Measurements from ENCODE around the gene ENPP5.
"Not testable (repeated sequence)": the region's sequence is repeated elsewhere in the genome, so short reads cannot be mapped to it uniquely, and the experiment has no call there.

ENPP5 gene

DNA sequence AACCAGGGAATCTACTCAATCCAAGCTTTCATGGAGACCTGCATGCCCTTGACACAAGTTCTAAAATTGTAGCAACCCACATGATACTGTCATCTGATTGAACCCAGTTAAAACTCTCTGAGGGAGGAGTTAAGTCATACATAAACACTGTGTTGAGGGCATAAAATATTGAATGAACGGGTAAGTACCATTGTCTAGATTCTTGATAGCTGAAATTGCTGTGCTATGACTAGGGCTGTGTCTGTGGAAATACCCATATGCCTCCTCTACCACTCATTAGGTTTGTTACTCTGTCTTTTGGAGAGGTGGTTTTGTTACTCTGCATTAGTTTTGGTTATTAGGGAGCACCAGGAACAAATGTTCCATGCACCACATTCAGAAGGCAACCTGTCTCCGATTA lies 33.4 kb downstream of the ENPP5 start:
- Histone ChIP-seq H3K36me3 (ENCODE audit: insufficient read depth, low read length) (no peaks in the 10 kb centered on the region), H3K9ac (ENCODE audit: low read depth, low read length) (no peak overlapping the region), H3K4me1 (ENCODE audit: insufficient read depth, low read length) (no peaks in the 10 kb centered on the region), H3K9me3 (ENCODE audit: control insufficient read depth, insufficient read depth, low read length) (no peaks in the 10 kb centered on the region; the same call in 1 of the 2 replicates)

GRCh38 chr6:46136831-46137230 lies 33.9 kb downstream of the ENPP5 start:
- no peak overlapping the region for H3K9ac ChIP-seq (ENCODE audit: low read depth, low read length)
- H3K9me3 ChIP-seq (ENCODE audit: control insufficient read depth, insufficient read depth, low read length): no peaks in the 10 kb centered on the region; the same call in 1 of the 2 replicates
- no peaks in the 10 kb centered on the region for H3K4me1 ChIP-seq (ENCODE audit: insufficient read depth, low read length)
- no peaks in the 10 kb centered on the region for H3K36me3 ChIP-seq (ENCODE audit: insufficient read depth, low read length)

DNA sequence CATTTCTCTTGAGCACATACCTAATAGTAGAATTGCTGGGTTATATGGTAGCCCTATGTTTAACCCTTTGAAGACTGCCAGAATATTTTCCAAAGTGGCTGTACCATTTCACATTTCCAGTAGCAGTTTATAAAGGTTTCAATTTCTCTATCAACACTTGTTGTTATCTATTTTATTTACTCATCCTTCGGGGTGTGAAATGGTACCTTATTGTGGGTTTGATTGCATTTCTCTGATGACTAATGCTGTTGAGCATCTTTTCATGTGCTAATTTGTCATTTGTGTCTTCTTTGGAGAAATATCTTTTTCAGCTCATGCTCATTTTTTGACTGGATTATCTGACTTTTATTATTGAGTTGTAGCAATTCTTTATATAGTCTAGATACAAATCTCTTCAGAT lies 35.6 kb downstream of the ENPP5 start:
- H3K9ac ChIP-seq (ENCODE audit: low read depth, low read length): no peak overlapping the region
- no peaks in the 10 kb centered on the region for H3K4me1 ChIP-seq (ENCODE audit: insufficient read depth, low read length)
- no peaks in the 10 kb centered on the region for H3K36me3 ChIP-seq (ENCODE audit: insufficient read depth, low read length)
- no peaks in the 10 kb centered on the region; the same call in 1 of the 2 replicates for H3K9me3 ChIP-seq (ENCODE audit: control insufficient read depth, insufficient read depth, low read length)

DNA sequence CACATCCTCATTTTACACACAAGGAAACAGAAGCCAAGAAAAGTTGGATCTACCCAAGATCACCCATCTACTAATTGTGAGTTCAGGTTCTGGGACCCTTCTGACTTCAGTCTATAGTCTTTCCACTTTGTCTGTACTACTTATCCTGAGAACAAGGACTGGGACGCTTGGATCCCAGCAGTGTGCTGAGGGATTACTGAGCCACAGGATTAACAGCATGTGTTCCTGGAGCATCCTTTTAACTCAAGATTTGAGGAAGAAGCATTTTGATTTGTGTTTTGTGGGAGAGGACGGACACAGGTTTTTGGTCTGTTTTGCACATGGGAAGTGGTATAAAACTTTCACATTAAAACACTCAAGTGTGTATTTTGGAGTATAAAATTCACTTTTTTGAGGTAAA lies 36.6 kb downstream of the ENPP5 start:
- H3K4me1 ChIP-seq (ENCODE audit: insufficient read depth, low read length): no peaks in the 10 kb centered on the region
- no peak overlapping the region for H3K9ac ChIP-seq (ENCODE audit: low read depth, low read length)
- no peaks in the 10 kb centered on the region for H3K36me3 ChIP-seq (ENCODE audit: insufficient read depth, low read length)
- no peaks in the 10 kb centered on the region; the same call in 1 of the 2 replicates for H3K9me3 ChIP-seq (ENCODE audit: control insufficient read depth, insufficient read depth, low read length)

GRCh38 chr6:46131291-46131690 lies 39.5 kb downstream of the ENPP5 start:
- H3K9me3 ChIP-seq (ENCODE audit: control insufficient read depth, insufficient read depth, low read length); H3K9ac ChIP-seq (ENCODE audit: low read depth, low read length); H3K36me3 ChIP-seq (ENCODE audit: insufficient read depth, low read length); H3K4me1 ChIP-seq (ENCODE audit: insufficient read depth, low read length): not testable (repeated sequence)

DNA sequence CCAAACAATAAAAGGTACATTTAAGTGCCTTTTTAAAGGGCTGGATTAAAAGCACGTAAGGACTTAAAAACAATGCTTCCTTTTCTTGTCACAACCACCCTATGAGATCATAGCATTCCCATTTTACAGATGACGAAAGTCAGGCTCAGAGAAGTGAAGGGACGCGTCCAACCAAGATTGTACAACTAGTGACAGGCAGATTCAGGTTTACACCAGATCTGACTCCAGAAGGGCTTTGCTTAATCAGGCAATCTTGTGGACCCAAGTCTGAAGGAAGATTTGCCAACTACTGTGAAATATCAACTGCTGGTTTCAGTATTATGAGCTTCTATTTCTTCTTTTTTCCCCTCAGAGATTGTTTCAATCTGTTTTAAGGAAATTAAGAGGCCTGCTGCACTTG lies 40.1 kb downstream of the ENPP5 start:
- Histone ChIP-seq H3K9me3 (ENCODE audit: control insufficient read depth, insufficient read depth, low read length) (no peaks in the 10 kb centered on the region; the same call in 1 of the 2 replicates), H3K36me3 (ENCODE audit: insufficient read depth, low read length) (no peaks in the 10 kb centered on the region), H3K4me1 (ENCODE audit: insufficient read depth, low read length) (no peaks in the 10 kb centered on the region), H3K9ac (ENCODE audit: low read depth, low read length) (peak overlapping the region; percentile 76; the same call in 1 of the 2 replicates)

- no peaks in the 10 kb centered on the region for H3K36me3 ChIP-seq (ENCODE audit: insufficient read depth, low read length)
- H3K4me1 ChIP-seq (ENCODE audit: insufficient read depth, low read length): no peaks in the 10 kb centered on the region
- peak within 1 kb of the TSS; percentile 76 for H3K9ac ChIP-seq (ENCODE audit: low read depth, low read length)
- H3K9me3 ChIP-seq (ENCODE audit: control insufficient read depth, insufficient read depth, low read length): no peaks in the 10 kb centered on the region; the same call in 1 of the 2 replicates
Observed at GRCh38 chr6:46129629-46130511, 40.9 kb downstream of the ENPP5 start, which contains the start of gene ENPP4. ENPP4 (plus strand) TSS chr6:46129989; CDS start chr6:46139584, 9,595 bp downstream.

- Histone ChIP-seq H3K9me3 (ENCODE audit: control insufficient read depth, insufficient read depth, low read length) (no peaks in the 10 kb centered on the region; the same call in 1 of the 2 replicates), H3K36me3 (ENCODE audit: insufficient read depth, low read length) (no peaks in the 10 kb centered on the region), H3K9ac (ENCODE audit: low read depth, low read length) (peak overlapping the region; percentile 76), H3K4me1 (ENCODE audit: insufficient read depth, low read length) (no peaks in the 10 kb centered on the region)
Observed at GRCh38 chr6:46129291-46129628, 41.5 kb downstream of the ENPP5 start.

DNA sequence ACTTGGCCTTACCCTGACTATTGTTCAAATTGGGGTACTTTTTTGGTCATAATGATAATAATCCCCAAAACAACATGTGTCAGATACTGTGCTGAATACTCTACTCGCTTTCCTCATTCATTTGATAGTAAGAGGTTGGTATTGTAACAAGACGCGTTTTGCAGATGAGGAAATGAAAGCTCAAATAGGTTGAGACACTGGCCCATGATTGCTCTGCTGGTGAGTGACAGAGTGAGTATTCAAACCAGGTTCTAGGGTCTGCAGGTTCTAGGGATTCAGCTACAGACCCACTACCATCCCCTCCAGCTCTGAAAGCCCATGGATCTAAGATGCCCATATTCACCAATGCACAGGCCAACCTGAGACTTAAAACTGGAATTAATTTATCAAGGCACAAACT lies 42.3 kb downstream of the ENPP5 start:
- Histone ChIP-seq H3K4me1 (ENCODE audit: insufficient read depth, low read length) (no peaks in the 10 kb centered on the region), H3K36me3 (ENCODE audit: insufficient read depth, low read length) (no peaks in the 10 kb centered on the region), H3K9me3 (ENCODE audit: control insufficient read depth, insufficient read depth, low read length) (no peaks in the 10 kb centered on the region; the same call in 1 of the 2 replicates), H3K9ac (ENCODE audit: low read depth, low read length) (no peak overlapping the region)

- H3K36me3 ChIP-seq (ENCODE audit: insufficient read depth, low read length); H3K9me3 ChIP-seq (ENCODE audit: control insufficient read depth, insufficient read depth, low read length); H3K4me1 ChIP-seq (ENCODE audit: insufficient read depth, low read length); H3K9ac ChIP-seq (ENCODE audit: low read depth, low read length): not testable (repeated sequence)
Observed at GRCh38 chr6:46119679-46120078, 51.1 kb downstream of the ENPP5 start.

DNA sequence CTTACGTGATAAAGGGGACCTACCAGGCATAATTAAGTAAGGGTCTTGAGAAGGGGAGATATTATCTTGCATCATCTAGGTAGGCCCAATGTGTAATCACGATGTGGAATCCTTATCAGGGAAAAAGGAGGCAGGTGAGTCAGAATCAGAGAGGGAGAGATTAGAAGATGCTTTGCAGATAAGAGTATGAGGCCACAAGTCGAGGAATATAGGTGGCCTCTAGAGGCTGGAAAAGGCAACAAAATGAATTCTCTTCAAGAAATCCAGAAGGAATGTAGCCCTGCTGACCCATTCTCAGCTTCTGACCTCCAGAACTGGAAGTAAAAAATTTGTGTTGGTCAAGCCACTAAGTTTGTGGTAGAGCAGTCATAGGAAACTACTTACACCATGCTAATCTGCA lies 51.9 kb downstream of the ENPP5 start:
- Histone ChIP-seq H3K9ac (ENCODE audit: low read depth, low read length) (no peak overlapping the region), H3K4me1 (ENCODE audit: insufficient read depth, low read length) (peaks cover under 1% of the 10 kb centered on the region; the same call in 1 of the 2 replicates), H3K36me3 (ENCODE audit: insufficient read depth, low read length) (no peaks in the 10 kb centered on the region), H3K9me3 (ENCODE audit: control insufficient read depth, insufficient read depth, low read length) (no peaks in the 10 kb centered on the region; the same call in 1 of the 2 replicates)

GRCh38 chr6:46118157-46118556 lies 52.6 kb downstream of the ENPP5 start:
- Histone ChIP-seq H3K4me1 (ENCODE audit: insufficient read depth, low read length) (peaks cover 7% of the 10 kb centered on the region; the same call in 1 of the 2 replicates), H3K36me3 (ENCODE audit: insufficient read depth, low read length) (no peaks in the 10 kb centered on the region), H3K9me3 (ENCODE audit: control insufficient read depth, insufficient read depth, low read length) (no peaks in the 10 kb centered on the region; the same call in 1 of the 2 replicates), H3K9ac (ENCODE audit: low read depth, low read length) (no peak overlapping the region)

GRCh38 chr6:46116289-46116688 lies 54.5 kb downstream of the ENPP5 start:
- Histone ChIP-seq H3K36me3 (ENCODE audit: insufficient read depth, low read length) (no peaks in the 10 kb centered on the region), H3K4me1 (ENCODE audit: insufficient read depth, low read length) (peaks cover 9% of the 10 kb centered on the region; the same call in 1 of the 2 replicates), H3K9me3 (ENCODE audit: control insufficient read depth, insufficient read depth, low read length) (no peaks in the 10 kb centered on the region; the same call in 1 of the 2 replicates), H3K9ac (ENCODE audit: low read depth, low read length) (no peak overlapping the region)

GRCh38 chr6:46115634-46116033 lies 55.1 kb downstream of the ENPP5 start:
- H3K9ac ChIP-seq (ENCODE audit: low read depth, low read length): no peak overlapping the region
- no peaks in the 10 kb centered on the region; the same call in 1 of the 2 replicates for H3K9me3 ChIP-seq (ENCODE audit: control insufficient read depth, insufficient read depth, low read length)
- H3K36me3 ChIP-seq (ENCODE audit: insufficient read depth, low read length): no peaks in the 10 kb centered on the region
- H3K4me1 ChIP-seq (ENCODE audit: insufficient read depth, low read length): peaks cover 9% of the 10 kb centered on the region; the same call in 1 of the 2 replicates

- H3K4me1 ChIP-seq (ENCODE audit: insufficient read depth, low read length): peaks cover 9% of the 10 kb centered on the region; the same call in 1 of the 2 replicates
- H3K9ac ChIP-seq (ENCODE audit: low read depth, low read length): no peak overlapping the region
- H3K9me3 ChIP-seq (ENCODE audit: control insufficient read depth, insufficient read depth, low read length): no peaks in the 10 kb centered on the region
- H3K36me3 ChIP-seq (ENCODE audit: insufficient read depth, low read length): no peaks in the 10 kb centered on the region
Observed at GRCh38 chr6:46113370-46113769, 57.4 kb downstream of the ENPP5 start.

Measured in ES-I3 (cell line).